GM12874 (cell line): Measurements from ENCODE around the gene ADAMTSL3.

Experiments used
- CTCF ChIP-seq: IDR thresholded peaks from 2 replicates; pipeline ENCODE4 v1.5.1; 2011; ENCODE audit warnings: low read depth, mild to moderate bottlenecking, control low read depth, low read length, moderate library complexity; ENCODE audit not compliant: insufficient read depth

ADAMTSL3 gene

GRCh38 chr15:83673385-83673784 is 19.5 kb downstream of the ADAMTSL3 start:
- no peak for TF ChIP-seq CTCF

GRCh38 chr15:83682476-83683088 is 28.7 kb downstream of the ADAMTSL3 start:
- TF ChIP-seq CTCF: no peak

- no peak for TF ChIP-seq CTCF
Observed at GRCh38 chr15:83685916-83686332, 32.0 kb downstream of the ADAMTSL3 start.

GRCh38 chr15:83688201-83688600 is 34.3 kb downstream of the ADAMTSL3 start:
- TF ChIP-seq CTCF: no peak

- TF ChIP-seq CTCF: no peak
Observed at GRCh38 chr15:83690676-83691075, 36.8 kb downstream of the ADAMTSL3 start.

GRCh38 chr15:83692746-83693581 is 39.0 kb downstream of the ADAMTSL3 start:
- no peak for TF ChIP-seq CTCF

- TF ChIP-seq CTCF: no peak
Observed at GRCh38 chr15:83694015-83694414, 40.1 kb downstream of the ADAMTSL3 start.
